KOPT-K1 (cell line): ENCODE results near the gene TMEM183A.
"Not testable (repeated sequence)": the region's sequence is repeated elsewhere in the genome, so short reads cannot be mapped to it uniquely, and the experiment has no call there.

Source experiments
- H3K27ac ChIP-seq: fragments of 200-600 bp; sonication (generic); 2 replicates; pipeline ENCODE4 v1.5.1; 2016; ENCODE audit warnings: antibody characterized with exemption, mild to moderate bottlenecking, low read depth, low read length; ENCODE audit not compliant: poor library complexity, severe bottlenecking
- H3K36me3 ChIP-seq: fragments of 200-600 bp; sonication (generic); 2 replicates; pipeline ENCODE4 v1.5.1; 2017; ENCODE audit warnings: antibody characterized with exemption, mild to moderate bottlenecking, low read length, moderate library complexity; ENCODE audit not compliant: insufficient read depth
- H3K9me3 ChIP-seq: fragments of 200-600 bp; sonication (generic); 2 replicates; pipeline ENCODE4 v1.5.1; 2017; ENCODE audit warnings: antibody characterized with exemption, low read length, mild to moderate bottlenecking; ENCODE audit not compliant: insufficient read depth, poor library complexity, severe bottlenecking

The TMEM183A gene

GRCh38 chr1:202974856-202975255, 32.3 kb upstream of the TMEM183A start:
- no peaks in the 10 kb centered on the region for H3K36me3 ChIP-seq
- H3K9me3 ChIP-seq = no peaks in the 10 kb centered on the region
- no peak overlapping the region for H3K27ac ChIP-seq

GRCh38 chr1:202976633-202977032, 30.5 kb upstream of the TMEM183A start:
- no peaks in the 10 kb centered on the region for H3K36me3 ChIP-seq
- no peak overlapping the region for H3K27ac ChIP-seq
- H3K9me3 ChIP-seq = no peaks in the 10 kb centered on the region

- H3K27ac ChIP-seq = no peak overlapping the region
- no peaks in the 10 kb centered on the region for H3K9me3 ChIP-seq
- no peaks in the 10 kb centered on the region for H3K36me3 ChIP-seq
These were observed 27.7 kb upstream of the TMEM183A start for GRCh38 chr1:202979459-202979858.

- no peaks in the 10 kb centered on the region for H3K9me3 ChIP-seq
- H3K27ac ChIP-seq = no peak overlapping the region
- no peaks in the 10 kb centered on the region for H3K36me3 ChIP-seq
These were observed 25.2 kb upstream of the TMEM183A start for GRCh38 chr1:202981939-202982338.

GRCh38 chr1:202982715-202983430, 24.3 kb upstream of the TMEM183A start:
- Histone ChIP-seq H3K36me3 (no peaks in the 10 kb centered on the region), H3K27ac (no peak overlapping the region), H3K9me3 (no peaks in the 10 kb centered on the region)

- H3K9me3 ChIP-seq, H3K36me3 ChIP-seq, H3K27ac ChIP-seq: not testable (repeated sequence)
These were observed 21.1 kb upstream of the TMEM183A start for GRCh38 chr1:202986120-202986519.

GRCh38 chr1:202987255-202987654, 19.9 kb upstream of the TMEM183A start:
- no peaks in the 10 kb centered on the region for H3K36me3 ChIP-seq
- H3K9me3 ChIP-seq = no peaks in the 10 kb centered on the region
- no peak overlapping the region for H3K27ac ChIP-seq

- Histone ChIP-seq H3K36me3 (no peaks in the 10 kb centered on the region), H3K9me3 (no peaks in the 10 kb centered on the region), H3K27ac (no peak overlapping the region)
These were observed 19.1 kb upstream of the TMEM183A start for GRCh38 chr1:202987922-202988583.

GRCh38 chr1:202989879-202990278, 17.3 kb upstream of the TMEM183A start:
- H3K27ac ChIP-seq = no peak overlapping the region
- H3K36me3 ChIP-seq = no peaks in the 10 kb centered on the region
- H3K9me3 ChIP-seq = no peaks in the 10 kb centered on the region

- Histone ChIP-seq H3K9me3 (no peaks in the 10 kb centered on the region), H3K27ac (no peak overlapping the region), H3K36me3 (no peaks in the 10 kb centered on the region)
These were observed 16.1 kb upstream of the TMEM183A start for GRCh38 chr1:202991112-202991511.

GRCh38 chr1:202994756-202995155, 12.4 kb upstream of the TMEM183A start:
- no peaks in the 10 kb centered on the region for H3K9me3 ChIP-seq
- H3K36me3 ChIP-seq = no peaks in the 10 kb centered on the region
- H3K27ac ChIP-seq = no peak overlapping the region

GRCh38 chr1:202998836-202999750, 8.1 kb upstream of the TMEM183A start:
- Histone ChIP-seq H3K27ac (no peak overlapping the region), H3K9me3 (no peaks in the 10 kb centered on the region)

GRCh38 chr1:203000217-203000944, 6.8 kb upstream of the TMEM183A start:
- no peaks in the 10 kb centered on the region for H3K9me3 ChIP-seq
- no peaks in the 10 kb centered on the region for H3K36me3 ChIP-seq
- H3K27ac ChIP-seq = no peak overlapping the region

More at GRCh38 chr1:202998836-202999750, 8.1 kb upstream of the TMEM183A start:
- no peaks in the 10 kb centered on the region for H3K36me3 ChIP-seq

GRCh38 chr1:203001986-203002385, 5.2 kb upstream of the TMEM183A start:
- Histone ChIP-seq H3K36me3 (no peaks in the 10 kb centered on the region), H3K9me3 (no peaks in the 10 kb centered on the region), H3K27ac (no peak overlapping the region)

GRCh38 chr1:203002951-203003350, 4.2 kb upstream of the TMEM183A start:
- Histone ChIP-seq H3K27ac (no peak overlapping the region), H3K36me3 (no peaks in the 10 kb centered on the region), H3K9me3 (no peaks in the 10 kb centered on the region)
